OCI-LY3 (cell line): ENCODE results near the gene ARGLU1.

Experiments used
- H2AFZ ChIP-seq: fragments of 200-600, 300-600 bp; shearing (Covaris generic); 2 replicates; pipeline ENCODE4 v1.6.0; 2014; ENCODE audit warnings: antibody characterized with exemption, low read depth, low read length
- H3K27ac ChIP-seq: fragments of 200-600, 300-600 bp; sonication (generic); 2 replicates; pipeline ENCODE4 v1.5.1; 2014; ENCODE audit warnings: mild to moderate bottlenecking, low read length, moderate library complexity, mixed read lengths
- H3K27me3 ChIP-seq: fragments of 200-600, 300-600 bp; sonication (generic); 2 replicates; pipeline ENCODE4 v1.6.1; 2014; ENCODE audit warnings: low read depth, low read length, mixed read lengths
- H3K36me3 ChIP-seq: fragments of 200-600, 300-600 bp; sonication (generic); replicated peaks from 2 replicates; pipeline ENCODE3; 2014; ENCODE audit warnings: low read depth, low read length, mixed read lengths
- H3K4me1 ChIP-seq: fragments of 300-600, 200-600 bp; sonication (generic); 2 replicates; pipeline ENCODE4 v1.6.1; 2014; ENCODE audit warnings: low read length, mixed read lengths
- H3K4me2 ChIP-seq: fragments of 200-600, 300-600 bp; sonication (generic); 2 replicates; pipeline ENCODE4 v1.6.1; 2014; ENCODE audit warnings: low read length, mixed read lengths
- H3K4me3 ChIP-seq: fragments of 300-600, 200-600 bp; sonication (generic); 2 replicates; pipeline ENCODE4 v1.5.1; 2014; ENCODE audit warnings: antibody characterized with exemption, mild to moderate bottlenecking, low read length, moderate library complexity
- H3K79me2 ChIP-seq: fragments of 300-600, 200-600 bp; shearing (Covaris generic); 2 replicates; pipeline ENCODE4 v1.6.1; 2014; ENCODE audit warnings: mild to moderate bottlenecking, low read length, mixed read lengths
- H3K9ac ChIP-seq: fragments of 300-600, 200-600 bp; shearing (Covaris generic); 2 replicates; pipeline ENCODE4 v1.6.0; 2014; ENCODE audit warnings: mild to moderate bottlenecking, low read length, moderate library complexity
- H3K9me3 ChIP-seq: fragments of 200-600, 300-600 bp; shearing (Covaris generic); 2 replicates; pipeline ENCODE4 v1.6.1; 2014; ENCODE audit warnings: low read length, mixed read lengths; ENCODE audit not compliant: insufficient read depth
- H4K20me1 ChIP-seq: fragments of 200-600, 300-600 bp; sonication (generic); 2 replicates; pipeline ENCODE4 v1.6.1; 2016; ENCODE audit warnings: low read length, mixed read lengths; ENCODE audit not compliant: insufficient read depth
- CTCF ChIP-seq: fragments of 200-600, 300-600 bp; sonication (generic); IDR thresholded peaks from 2 replicates; pipeline ENCODE4 v1.5.1; 2014; ENCODE audit warnings: antibody characterized with exemption, low read length, low read depth
- EZH2phosphoT487 ChIP-seq: fragments of 200-600 bp; shearing (Covaris generic); IDR thresholded peaks from 2 replicates; pipeline ENCODE4 v1.6.1; 2018; ENCODE audit warnings: antibody characterized with exemption, mixed run types, low read depth

Gene ARGLU1

GRCh38 chr13:106594980-106595379, 27.0 kb upstream of the ARGLU1 start:
- no peak overlapping the region for H3K27ac ChIP-seq
- TF ChIP-seq EZH2phosphoT487 (no peak), CTCF (no peak)
- H3K9me3 ChIP-seq, result peaks cover 4% of the 10 kb centered on the region; the same call in 1 of the 2 replicates
- H3K4me2 ChIP-seq, result no peak overlapping the region
- H4K20me1 ChIP-seq, result no peaks in the 10 kb centered on the region
- H3K9ac ChIP-seq, result no peak overlapping the region
- H3K4me1 ChIP-seq, result no peaks in the 10 kb centered on the region
- no peaks in the 10 kb centered on the region for H3K79me2 ChIP-seq
- no peak overlapping the region for H2AFZ ChIP-seq
- no peak overlapping the region for H3K4me3 ChIP-seq
- H3K27me3 ChIP-seq, result no peaks in the 10 kb centered on the region
- no peaks in the 10 kb centered on the region for H3K36me3 ChIP-seq

DNA sequence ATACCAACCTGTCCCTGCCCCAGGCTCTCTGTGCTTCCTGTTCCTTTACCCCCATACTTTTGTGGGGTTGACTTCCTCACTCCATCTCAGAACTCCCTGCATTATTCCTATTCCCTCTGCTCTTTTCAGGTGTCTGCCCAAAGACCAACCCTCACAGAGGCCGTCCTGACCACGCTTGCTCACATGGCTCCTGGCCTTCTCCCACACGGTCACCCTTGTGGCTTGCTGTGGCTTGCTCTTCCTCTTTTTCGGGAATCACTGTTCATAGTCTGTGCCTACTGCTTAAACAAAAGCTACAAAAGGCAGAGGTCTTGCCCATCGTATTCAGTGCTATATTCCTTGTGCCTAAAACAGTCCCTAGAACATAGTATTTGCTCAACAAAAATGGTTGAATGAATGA, 25.2 kb upstream of the ARGLU1 start:
- no peaks in the 10 kb centered on the region for H3K36me3 ChIP-seq
- H2AFZ ChIP-seq, result no peak overlapping the region
- H3K9me3 ChIP-seq, result peaks cover 8% of the 10 kb centered on the region; the same call in 1 of the 2 replicates
- H3K27ac ChIP-seq, result no peak overlapping the region
- H4K20me1 ChIP-seq, result no peaks in the 10 kb centered on the region
- H3K27me3 ChIP-seq, result no peaks in the 10 kb centered on the region
- no peak overlapping the region for H3K9ac ChIP-seq
- no peaks in the 10 kb centered on the region for H3K79me2 ChIP-seq
- H3K4me1 ChIP-seq, result no peaks in the 10 kb centered on the region
- H3K4me3 ChIP-seq, result no peak overlapping the region
- no peak for TF ChIP-seq CTCF
- no peak for TF ChIP-seq EZH2phosphoT487
- H3K4me2 ChIP-seq, result no peak overlapping the region

DNA sequence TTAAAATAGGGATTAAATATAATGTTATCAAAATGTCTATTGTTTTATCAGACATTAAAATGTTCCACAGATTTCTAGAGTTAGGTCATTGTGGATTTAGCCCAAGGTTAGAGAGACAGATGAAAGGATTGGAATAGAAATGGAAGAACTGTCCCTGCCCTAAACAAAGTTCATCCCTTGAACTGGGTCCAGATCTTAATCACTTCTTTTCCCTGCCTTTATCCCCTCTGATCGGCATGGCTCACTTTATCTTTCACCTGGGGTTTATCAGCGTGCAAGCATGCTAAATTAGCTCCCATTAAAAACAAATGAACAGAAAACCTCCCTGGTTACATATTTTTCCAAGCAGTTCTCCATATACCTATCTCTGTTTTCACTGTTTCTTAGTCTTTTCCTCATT, 23.4 kb upstream of the ARGLU1 start:
- Histone ChIP-seq H3K27ac (no peak overlapping the region), H3K79me2 (no peaks in the 10 kb centered on the region), H4K20me1 (no peaks in the 10 kb centered on the region), H3K4me2 (no peak overlapping the region), H3K4me1 (no peaks in the 10 kb centered on the region), H3K36me3 (peaks cover 3% of the 10 kb centered on the region), H3K9ac (no peak overlapping the region), H3K27me3 (no peaks in the 10 kb centered on the region), H3K4me3 (no peak overlapping the region), H3K9me3 (peaks cover 10% of the 10 kb centered on the region), H2AFZ (no peak overlapping the region)
- TF ChIP-seq CTCF (no peak), EZH2phosphoT487 (no peak)

DNA sequence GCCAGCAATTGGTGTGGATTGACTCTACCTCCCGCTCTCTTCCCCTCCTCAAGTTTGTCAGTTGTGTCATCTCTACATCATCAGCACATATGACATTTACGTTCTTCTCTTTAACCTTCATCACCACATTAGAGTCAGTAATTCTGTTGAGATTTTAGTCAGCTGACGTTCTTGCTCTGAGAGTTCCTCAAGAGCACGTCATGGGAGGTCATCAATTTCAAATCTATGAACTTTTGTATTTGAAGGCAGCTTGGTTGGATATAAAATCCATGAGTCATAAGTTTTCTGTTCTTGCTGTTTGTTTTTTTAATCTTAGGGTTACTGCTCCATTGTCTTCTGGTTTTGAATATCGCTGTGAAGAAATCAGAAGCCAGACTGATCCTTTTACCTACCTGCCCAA, 21.8 kb upstream of the ARGLU1 start:
- Histone ChIP-seq H3K4me3 (no peak overlapping the region), H4K20me1 (no peaks in the 10 kb centered on the region), H3K9me3 (peaks cover 19% of the 10 kb centered on the region), H3K79me2 (no peaks in the 10 kb centered on the region), H3K27ac (no peak overlapping the region), H3K36me3 (peaks cover 3% of the 10 kb centered on the region), H3K4me2 (no peak overlapping the region), H3K9ac (no peak overlapping the region), H3K27me3 (no peaks in the 10 kb centered on the region), H2AFZ (no peak overlapping the region), H3K4me1 (no peaks in the 10 kb centered on the region)
- TF ChIP-seq CTCF (no peak), EZH2phosphoT487 (no peak)
